ENCODE measurements around the gene AFF3.
"Not testable (repeated sequence)": the region's sequence is repeated elsewhere in the genome, so short reads cannot be mapped to it uniquely, and the experiment has no call there.

The AFF3 gene

GRCh38 chr2:99971326-99971900 is 171.0 kb downstream of the AFF3 start:
- no peak for DNase-seq (ENCODE audit: low read depth in 3 of 3)

- DNase-seq (ENCODE audit: low read depth in 3 of 3), result no peak
Observed at GRCh38 chr2:99970292-99970868, 172.0 kb downstream of the AFF3 start.

GRCh38 chr2:99961196-99961913 is 181.0 kb downstream of the AFF3 start:
- no peak for DNase-seq (ENCODE audit: low read depth in 3 of 3)

- DNase-seq (ENCODE audit: low read depth in 3 of 3), result no peak
Observed at GRCh38 chr2:99960790-99961189, 181.6 kb downstream of the AFF3 start.

- DNase-seq (ENCODE audit: low read depth in 3 of 3), result no peak
Observed at GRCh38 chr2:99960291-99960690, 182.1 kb downstream of the AFF3 start.

GRCh38 chr2:99959261-99960014 is 183.0 kb downstream of the AFF3 start:
- no peak for DNase-seq (ENCODE audit: low read depth in 3 of 3)

GRCh38 chr2:99957332-99958133 is 184.9 kb downstream of the AFF3 start:
- no peak for DNase-seq (ENCODE audit: low read depth in 3 of 3)

- no peak for DNase-seq (ENCODE audit: low read depth in 3 of 3)
Observed at GRCh38 chr2:99956232-99957030, 186.0 kb downstream of the AFF3 start.

GRCh38 chr2:99953750-99954149 is 188.6 kb downstream of the AFF3 start:
- no peak for DNase-seq (ENCODE audit: low read depth in 3 of 3)

- DNase-seq (ENCODE audit: low read depth in 3 of 3), result no peak
Observed at GRCh38 chr2:99949963-99950362, 192.4 kb downstream of the AFF3 start.

GRCh38 chr2:99949530-99949929 is 192.9 kb downstream of the AFF3 start:
- no peak for DNase-seq (ENCODE audit: low read depth in 3 of 3)

GRCh38 chr2:99948010-99948409 is 194.4 kb downstream of the AFF3 start:
- no peak for DNase-seq (ENCODE audit: low read depth in 3 of 3)

- not testable (repeated sequence) for DNase-seq (ENCODE audit: low read depth in 3 of 3)
Observed at GRCh38 chr2:99947366-99947765, 195.0 kb downstream of the AFF3 start.

- no peak for DNase-seq (ENCODE audit: low read depth in 3 of 3)
Observed at GRCh38 chr2:99944019-99944418, 198.4 kb downstream of the AFF3 start.

- DNase-seq (ENCODE audit: low read depth in 3 of 3), result no peak
Observed at GRCh38 chr2:99942561-99943347, 199.6 kb downstream of the AFF3 start.

GRCh38 chr2:99940963-99941362 is 201.4 kb downstream of the AFF3 start:
- DNase-seq (ENCODE audit: low read depth in 3 of 3), result no peak

GRCh38 chr2:99939135-99939534 is 203.3 kb downstream of the AFF3 start:
- no peak for DNase-seq (ENCODE audit: low read depth in 3 of 3)

GRCh38 chr2:99938250-99938649 is 204.1 kb downstream of the AFF3 start:
- no peak for DNase-seq (ENCODE audit: low read depth in 3 of 3)

- no peak for DNase-seq (ENCODE audit: low read depth in 3 of 3)
Observed at GRCh38 chr2:99936065-99936464, 206.3 kb downstream of the AFF3 start.

GRCh38 chr2:99935662-99936061 is 206.7 kb downstream of the AFF3 start:
- DNase-seq (ENCODE audit: low read depth in 3 of 3), result no peak

Data from stimulated activated CD4-positive, alpha-beta T cell treated with anti-CD3 and anti-CD28 coated beads, TNF-alpha, amount 100 ng/mL, for 24 hours (primary cell).